Glutamatergic neuron (in vitro differentiated cells): ENCODE results near the gene NOS1AP. TPM values are rescaled to one million over a fixed set of nuclear protein-coding genes. Genes with fewer than 3 reads are reported as not detected.

Source experiments
- DNase-seq: peaks from one replicate; pipeline ENCODE4 v3.0.0; 2022
- H3K27ac Mint-ChIP-seq: one replicate; pipeline ENCODE4 v1.8.0; 2020; ENCODE audit warnings: mild to moderate bottlenecking, mixed read lengths, inconsistent platforms; ENCODE audit not compliant: unreplicated experiment
- H3K27me3 Mint-ChIP-seq: one replicate; pipeline ENCODE4 v1.8.0; 2020; ENCODE audit warnings: mild to moderate bottlenecking, moderate library complexity, mixed read lengths, inconsistent platforms; ENCODE audit not compliant: unreplicated experiment
- H3K36me3 Mint-ChIP-seq: one replicate; pipeline ENCODE4 v1.8.0; 2020; ENCODE audit warnings: mild to moderate bottlenecking, mixed read lengths, inconsistent platforms; ENCODE audit not compliant: unreplicated experiment
- H3K4me1 Mint-ChIP-seq: one replicate; pipeline ENCODE4 v1.8.0; 2020; ENCODE audit warnings: mild to moderate bottlenecking, low read depth, mixed read lengths, inconsistent platforms; ENCODE audit not compliant: unreplicated experiment
- H3K4me3 Mint-ChIP-seq: one replicate; pipeline ENCODE4 v1.8.0; 2020; ENCODE audit warnings: mild to moderate bottlenecking, mixed read lengths, inconsistent platforms; ENCODE audit not compliant: unreplicated experiment
- H3K9me3 Mint-ChIP-seq: one replicate; pipeline ENCODE4 v1.8.0; 2020; ENCODE audit warnings: mild to moderate bottlenecking, moderate library complexity, mixed read lengths, inconsistent platforms; ENCODE audit not compliant: unreplicated experiment
- CTCF ChIP-seq: fragments of 200-600 bp; sonication (generic); IDR thresholded peaks from one replicate; pipeline ENCODE4 v1.5.0; 2021; ENCODE audit not compliant: partially characterized antibody, unreplicated experiment
- total RNA-seq: library from RNA; stranded (reverse); fragmentation: NEBNext Ultra II Directional; extraction: Animal tissue kit (Norgen Biotek cat#: 25700); gene quantifications from one replicate; pipeline ENCODE4 v1.2.1, GENCODE V29; 2021; ENCODE audit not compliant: unreplicated experiment

Gene NOS1AP
- total RNA-seq, 1 donor from 2014 or later: 12.7 TPM

- no peak for TF ChIP-seq CTCF
- H3K9me3 Mint-ChIP-seq: no peaks in the 10 kb centered on the region
- H3K4me1 Mint-ChIP-seq: peaks cover 19% of the 10 kb centered on the region
- no peaks in the 10 kb centered on the region for H3K27me3 Mint-ChIP-seq
- no peak overlapping the region for H3K4me3 Mint-ChIP-seq
- no peak overlapping the region for H3K27ac Mint-ChIP-seq
- DNase-seq: no peak
- no peaks in the 10 kb centered on the region for H3K36me3 Mint-ChIP-seq
Measured at GRCh38 chr1:162165528-162165927, 96.0 kb downstream of the NOS1AP start.

GRCh38 chr1:162166917-162167615, 97.6 kb downstream of the NOS1AP start:
- Mint-ChIP-seq H3K27ac (no peak overlapping the region), H3K4me3 (peak overlapping the region; percentile 46), H3K36me3 (peaks cover 5% of the 10 kb centered on the region), H3K9me3 (no peaks in the 10 kb centered on the region), H3K4me1 (peaks cover 19% of the 10 kb centered on the region), H3K27me3 (no peaks in the 10 kb centered on the region)
- no peak for TF ChIP-seq CTCF
- DNase-seq: no peak

- Mint-ChIP-seq H3K4me1 (peaks cover 19% of the 10 kb centered on the region), H3K27me3 (no peaks in the 10 kb centered on the region), H3K27ac (no peak overlapping the region), H3K4me3 (no peak overlapping the region), H3K9me3 (no peaks in the 10 kb centered on the region), H3K36me3 (peaks cover 5% of the 10 kb centered on the region)
- TF ChIP-seq CTCF: no peak
- no peak for DNase-seq
Measured at GRCh38 chr1:162168261-162168660, 98.8 kb downstream of the NOS1AP start.

GRCh38 chr1:162169031-162169790, 99.7 kb downstream of the NOS1AP start:
- Mint-ChIP-seq H3K9me3 (no peaks in the 10 kb centered on the region), H3K36me3 (peaks cover 5% of the 10 kb centered on the region), H3K4me3 (no peak overlapping the region), H3K27me3 (no peaks in the 10 kb centered on the region), H3K27ac (no peak overlapping the region), H3K4me1 (peaks cover 19% of the 10 kb centered on the region)
- TF ChIP-seq CTCF: no peak
- DNase-seq: no peak

- H3K27ac Mint-ChIP-seq: no peak overlapping the region
- no peak for DNase-seq
- peaks cover 24% of the 10 kb centered on the region for H3K4me1 Mint-ChIP-seq
- no peaks in the 10 kb centered on the region for H3K9me3 Mint-ChIP-seq
- H3K4me3 Mint-ChIP-seq: no peak overlapping the region
- H3K36me3 Mint-ChIP-seq: peaks cover 5% of the 10 kb centered on the region
- TF ChIP-seq CTCF: no peak
- H3K27me3 Mint-ChIP-seq: no peaks in the 10 kb centered on the region
Measured at GRCh38 chr1:162171111-162171510, 101.6 kb downstream of the NOS1AP start.
